ENCODE data around the gene ERMAP. TPM values are rescaled to one million over a fixed set of nuclear protein-coding genes. Genes with fewer than 3 reads are reported as not detected.
"Not testable (repeated sequence)": the region's sequence is repeated elsewhere in the genome, so short reads cannot be mapped to it uniquely, and the experiment has no call there.

Gene ERMAP
- total and polyA plus RNA-seq, 5 donors: 2.2 to 6.8 (median 5.0) TPM

- intact Hi-C loops (cut with DNase I); H3K27ac ChIP-seq (ENCODE audit: low read length); H3K4me3 ChIP-seq (ENCODE audit: low read length); DNase-seq; ATAC-seq; H3K4me1 ChIP-seq (ENCODE audit: control insufficient read depth, insufficient read depth, low read length); H3K9me3 ChIP-seq (ENCODE audit: control insufficient read depth, low read length); H3K27me3 ChIP-seq (ENCODE audit: control insufficient read depth, insufficient read depth): not testable (repeated sequence)
- 88% methylated on average over 3 of the region's 3 CpGs for WGBS
Observed at GRCh38 chr1:42856554-42856953, 39.6 kb downstream of the ERMAP start.

GRCh38 chr1:42859366-42859765 lies 42.4 kb downstream of the ERMAP start:
- DNase-seq; H3K9me3 ChIP-seq (ENCODE audit: control insufficient read depth, low read length); ATAC-seq; H3K4me3 ChIP-seq (ENCODE audit: low read length); H3K27me3 ChIP-seq (ENCODE audit: control insufficient read depth, insufficient read depth); H3K27ac ChIP-seq (ENCODE audit: low read length); H3K4me1 ChIP-seq (ENCODE audit: control insufficient read depth, insufficient read depth, low read length); intact Hi-C loops (cut with DNase I): not testable (repeated sequence)
- WGBS: 82% methylated on average over 5 of the region's 5 CpGs

GRCh38 chr1:42860339-42861013 lies 43.6 kb downstream of the ERMAP start:
- no peak for ATAC-seq
- Histone ChIP-seq H3K27ac (ENCODE audit: low read length) (no peak overlapping the region), H3K4me3 (ENCODE audit: low read length) (no peak overlapping the region), H3K27me3 (ENCODE audit: control insufficient read depth, insufficient read depth) (no peaks in the 10 kb centered on the region), H3K9me3 (ENCODE audit: control insufficient read depth, low read length) (no peaks in the 10 kb centered on the region), H3K4me1 (ENCODE audit: control insufficient read depth, insufficient read depth, low read length) (no peaks in the 10 kb centered on the region)
- intact Hi-C loops (cut with DNase I): no loop called here
- DNase-seq: no peak
- 86% methylated on average over 4 of the region's 4 CpGs for WGBS

GRCh38 chr1:42861014-42861399 lies 44.1 kb downstream of the ERMAP start:
- Histone ChIP-seq H3K27ac (ENCODE audit: low read length) (no peak overlapping the region), H3K4me3 (ENCODE audit: low read length) (no peak overlapping the region), H3K9me3 (ENCODE audit: control insufficient read depth, low read length) (no peaks in the 10 kb centered on the region), H3K27me3 (ENCODE audit: control insufficient read depth, insufficient read depth) (no peaks in the 10 kb centered on the region), H3K4me1 (ENCODE audit: control insufficient read depth, insufficient read depth, low read length) (no peaks in the 10 kb centered on the region)
- intact Hi-C loops (cut with DNase I): no loop called here
- no peak for ATAC-seq
- no peak for DNase-seq

GRCh38 chr1:42866549-42866948 lies 49.6 kb downstream of the ERMAP start:
- intact Hi-C loops (cut with DNase I): no loop called here
- WGBS: 86% methylated on average over 5 of the region's 5 CpGs

GRCh38 chr1:42868466-42868865 lies 51.5 kb downstream of the ERMAP start:
- H3K4me3 ChIP-seq (ENCODE audit: low read length); H3K27ac ChIP-seq (ENCODE audit: low read length); H3K4me1 ChIP-seq (ENCODE audit: control insufficient read depth, insufficient read depth, low read length); DNase-seq; H3K27me3 ChIP-seq (ENCODE audit: control insufficient read depth, insufficient read depth); intact Hi-C loops (cut with DNase I); H3K9me3 ChIP-seq (ENCODE audit: control insufficient read depth, low read length); ATAC-seq: not testable (repeated sequence)
- 87% methylated on average over 4 of the region's 4 CpGs for WGBS

More at GRCh38 chr1:42866549-42866948, 49.6 kb downstream of the ERMAP start:
- Histone ChIP-seq H3K4me3 (ENCODE audit: low read length) (no peak overlapping the region), H3K27ac (ENCODE audit: low read length) (no peak overlapping the region), H3K4me1 (ENCODE audit: control insufficient read depth, insufficient read depth, low read length) (no peaks in the 10 kb centered on the region), H3K9me3 (ENCODE audit: control insufficient read depth, low read length) (no peaks in the 10 kb centered on the region), H3K27me3 (ENCODE audit: control insufficient read depth, insufficient read depth) (no peaks in the 10 kb centered on the region)
- ATAC-seq (no peak), DNase-seq (no peak)

GRCh38 chr1:42869254-42869653 lies 52.3 kb downstream of the ERMAP start:
- intact Hi-C loops (cut with DNase I); DNase-seq; H3K4me1 ChIP-seq (ENCODE audit: control insufficient read depth, insufficient read depth, low read length); H3K27ac ChIP-seq (ENCODE audit: low read length); H3K4me3 ChIP-seq (ENCODE audit: low read length); ATAC-seq; H3K9me3 ChIP-seq (ENCODE audit: control insufficient read depth, low read length); H3K27me3 ChIP-seq (ENCODE audit: control insufficient read depth, insufficient read depth): not testable (repeated sequence)
- 69% methylated on average over 2 of the region's 2 CpGs for WGBS

GRCh38 chr1:42869751-42870150 lies 52.8 kb downstream of the ERMAP start:
- H3K4me3 ChIP-seq (ENCODE audit: low read length); H3K9me3 ChIP-seq (ENCODE audit: control insufficient read depth, low read length); H3K27ac ChIP-seq (ENCODE audit: low read length); H3K4me1 ChIP-seq (ENCODE audit: control insufficient read depth, insufficient read depth, low read length); ATAC-seq; H3K27me3 ChIP-seq (ENCODE audit: control insufficient read depth, insufficient read depth); DNase-seq; intact Hi-C loops (cut with DNase I): not testable (repeated sequence)
- 60% methylated on average over 2 of the region's 2 CpGs for WGBS

GRCh38 chr1:42873108-42873507 lies 56.2 kb downstream of the ERMAP start:
- DNase-seq; H3K27me3 ChIP-seq (ENCODE audit: control insufficient read depth, insufficient read depth); H3K9me3 ChIP-seq (ENCODE audit: control insufficient read depth, low read length); ATAC-seq; intact Hi-C loops (cut with DNase I); H3K4me1 ChIP-seq (ENCODE audit: control insufficient read depth, insufficient read depth, low read length); H3K4me3 ChIP-seq (ENCODE audit: low read length); H3K27ac ChIP-seq (ENCODE audit: low read length): not testable (repeated sequence)

- no peaks in the 10 kb centered on the region for H3K4me1 ChIP-seq (ENCODE audit: control insufficient read depth, insufficient read depth, low read length)
- intact Hi-C loops (cut with DNase I): no loop called here
- WGBS: 55% methylated on average over 1 of the region's 1 CpG
Observed at GRCh38 chr1:42873670-42874069, 56.7 kb downstream of the ERMAP start.

GRCh38 chr1:42876009-42876408 lies 59.1 kb downstream of the ERMAP start:
- Histone ChIP-seq H3K9me3 (ENCODE audit: control insufficient read depth, low read length) (no peaks in the 10 kb centered on the region), H3K4me3 (ENCODE audit: low read length) (no peak overlapping the region), H3K27ac (ENCODE audit: low read length) (no peak overlapping the region), H3K4me1 (ENCODE audit: control insufficient read depth, insufficient read depth, low read length) (no peaks in the 10 kb centered on the region), H3K27me3 (ENCODE audit: control insufficient read depth, insufficient read depth) (no peaks in the 10 kb centered on the region)
- DNase-seq (no peak), ATAC-seq (no peak)
- intact Hi-C loops (cut with DNase I): no loop called here

More at GRCh38 chr1:42873670-42874069, 56.7 kb downstream of the ERMAP start:
- Histone ChIP-seq H3K9me3 (ENCODE audit: control insufficient read depth, low read length) (no peaks in the 10 kb centered on the region), H3K4me3 (ENCODE audit: low read length) (no peak overlapping the region), H3K27me3 (ENCODE audit: control insufficient read depth, insufficient read depth) (no peaks in the 10 kb centered on the region), H3K27ac (ENCODE audit: low read length) (no peak overlapping the region)
- no peak for ATAC-seq
- no peak for DNase-seq

GRCh38 chr1:42877380-42877779 lies 60.5 kb downstream of the ERMAP start:
- Histone ChIP-seq H3K4me3 (ENCODE audit: low read length) (no peak overlapping the region), H3K4me1 (ENCODE audit: control insufficient read depth, insufficient read depth, low read length) (no peaks in the 10 kb centered on the region), H3K27ac (ENCODE audit: low read length) (no peak overlapping the region), H3K9me3 (ENCODE audit: control insufficient read depth, low read length) (no peaks in the 10 kb centered on the region), H3K27me3 (ENCODE audit: control insufficient read depth, insufficient read depth) (no peaks in the 10 kb centered on the region)
- 31% methylated on average over 2 of the region's 2 CpGs for WGBS
- intact Hi-C loops (cut with DNase I): no loop called here
- DNase-seq (no peak), ATAC-seq (no peak)

Data from right cardiac atrium (tissue), 5 donors.